Central memory CD8-positive, alpha-beta T cell (primary cell): ENCODE measurements around the gene CORO2A.
"Not testable (repeated sequence)": the region's sequence is repeated elsewhere in the genome, so short reads cannot be mapped to it uniquely, and the experiment has no call there.

Experiments used
- ATAC-seq: fragments of 150-1000 bp; cut with Tn5 transposase; replicated peaks from 2 replicates; pipeline ENCODE4 v1.10.0; 2022; ENCODE audit warnings: mild to moderate bottlenecking, moderate FRiP score, moderate number of reproducible peaks; ENCODE audit not compliant: poor library complexity, severe bottlenecking; ENCODE audit errors: extremely low read depth
- DNase-seq, 2 donors: peaks; one replicate each; pipeline ENCODE4 v3.0.0; 2021; ENCODE audit warnings: low spot score in 2 of 2
- H3K27ac Mint-ChIP-seq: one replicate; pipeline ENCODE4 v1.8.0; 2022; ENCODE audit warnings: low read depth, mild to moderate bottlenecking, moderate library complexity, mixed read lengths
- H3K27me3 Mint-ChIP-seq: one replicate; pipeline ENCODE4 v1.8.0; 2022; ENCODE audit warnings: mixed read lengths
- H3K36me3 Mint-ChIP-seq: one replicate; pipeline ENCODE4 v1.8.0; 2022; ENCODE audit warnings: mild to moderate bottlenecking, moderate library complexity, mixed read lengths; ENCODE audit not compliant: insufficient read depth
- H3K4me1 Mint-ChIP-seq: one replicate; pipeline ENCODE4 v1.8.0; 2022; ENCODE audit warnings: mixed read lengths
- H3K4me3 Mint-ChIP-seq: one replicate; pipeline ENCODE4 v1.8.0; 2022; ENCODE audit warnings: mild to moderate bottlenecking, moderate library complexity, mixed read lengths
- H3K9me3 Mint-ChIP-seq: one replicate; pipeline ENCODE4 v1.8.0; 2022; ENCODE audit warnings: mixed read lengths

Gene CORO2A

DNA sequence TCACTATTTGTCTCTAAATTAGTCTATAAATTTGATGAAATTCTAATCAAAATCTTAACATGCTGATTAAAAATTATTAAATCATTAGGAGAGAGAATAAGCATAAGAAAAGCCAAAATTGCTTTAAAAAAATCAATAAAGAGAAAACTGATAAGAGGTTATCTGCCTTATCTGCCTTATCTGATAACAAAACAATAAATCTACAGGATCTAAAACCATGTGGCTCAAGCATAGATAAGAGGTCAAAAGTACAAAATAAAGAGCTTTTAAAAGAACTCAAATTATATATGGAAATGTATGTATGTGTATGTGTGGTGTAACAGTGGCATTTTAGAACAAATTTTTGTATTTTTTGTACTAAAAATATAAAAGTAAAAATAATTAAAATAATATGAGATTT is 92.0 kb downstream of the CORO2A start:
- Mint-ChIP-seq H3K27me3 (no peaks in the 10 kb centered on the region), H3K4me3 (peak overlapping the region; percentile 66), H3K27ac (peak overlapping the region; percentile 89), H3K4me1 (peaks cover 69% of the 10 kb centered on the region), H3K9me3 (no peaks in the 10 kb centered on the region), H3K36me3 (peaks cover 36% of the 10 kb centered on the region)
- ATAC-seq (no peak), DNase-seq (no peak)

DNA sequence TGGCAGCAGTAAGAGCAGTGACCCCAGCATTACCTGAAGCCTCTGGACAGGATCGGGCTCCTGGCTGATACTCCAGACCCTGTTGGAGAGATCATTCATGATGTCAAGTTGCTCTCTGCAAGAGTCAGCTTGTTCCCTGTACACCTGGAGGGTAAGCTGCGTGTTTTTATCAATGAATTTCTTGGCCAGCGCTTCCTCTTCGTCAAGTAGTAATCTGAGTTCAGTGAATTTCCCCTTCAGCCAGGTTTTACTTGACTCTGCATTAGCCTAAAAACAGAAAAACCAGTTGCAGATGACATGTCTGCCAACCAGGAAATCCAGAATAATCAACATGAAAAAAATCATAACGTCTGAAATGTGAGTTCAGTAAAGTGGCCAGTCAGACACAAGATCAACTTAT is 92.5 kb downstream of the CORO2A start:
- H3K36me3 Mint-ChIP-seq = peaks cover 36% of the 10 kb centered on the region
- H3K27me3 Mint-ChIP-seq = no peaks in the 10 kb centered on the region
- peak overlapping the region; percentile 66 for H3K4me3 Mint-ChIP-seq
- ATAC-seq (no peak), DNase-seq (no peak)
- H3K4me1 Mint-ChIP-seq = peaks cover 69% of the 10 kb centered on the region
- H3K27ac Mint-ChIP-seq = peak overlapping the region; percentile 89
- no peaks in the 10 kb centered on the region for H3K9me3 Mint-ChIP-seq

DNA sequence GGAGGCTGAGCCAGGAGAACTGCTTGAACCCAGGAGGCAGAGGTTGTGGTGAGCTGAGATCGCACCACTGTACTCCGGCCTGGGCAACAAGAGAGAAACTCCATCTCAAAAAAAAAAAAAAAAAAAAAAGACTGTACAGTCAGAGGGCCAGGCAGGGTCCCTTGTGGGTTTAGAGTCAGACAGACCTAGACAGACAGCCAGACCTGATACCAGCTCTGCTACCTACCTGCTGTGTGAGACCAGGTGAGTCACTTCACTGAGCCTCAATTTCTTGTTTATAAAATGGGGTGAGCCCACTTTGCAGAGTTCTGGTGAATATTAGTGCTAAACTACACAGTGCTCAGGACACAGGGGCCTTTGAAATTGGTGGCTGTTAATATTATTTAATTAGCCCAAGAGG is 93.1 kb downstream of the CORO2A start:
- peak overlapping the region; percentile 89 for H3K27ac Mint-ChIP-seq

DNA sequence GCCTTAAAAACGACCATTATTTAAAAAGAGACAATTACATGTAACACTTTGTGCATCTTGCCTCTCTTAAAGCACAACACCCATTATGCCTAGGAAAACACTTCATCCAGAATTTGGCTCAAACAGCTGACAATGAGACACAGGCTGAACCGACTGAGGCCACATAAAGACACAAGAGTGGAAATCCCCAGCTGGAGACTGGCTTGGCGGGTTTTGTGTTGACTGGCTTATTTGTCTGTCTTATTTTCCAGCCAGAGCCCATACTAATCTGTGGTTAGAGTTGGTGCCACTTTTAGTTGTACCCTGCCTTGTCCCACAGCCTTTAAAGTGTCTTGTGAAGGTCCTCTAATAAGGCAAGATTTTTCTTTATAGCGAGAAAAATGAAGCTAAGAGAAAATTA is 94.6 kb downstream of the CORO2A start:
- Mint-ChIP-seq H3K36me3 (peaks cover 38% of the 10 kb centered on the region), H3K9me3 (no peaks in the 10 kb centered on the region), H3K4me1 (peaks cover 67% of the 10 kb centered on the region), H3K27ac (peak overlapping the region; percentile 76), H3K27me3 (no peaks in the 10 kb centered on the region), H3K4me3 (no peak overlapping the region)
- DNase-seq (no peak), ATAC-seq (no peak)

More for the DNA sequence above, 93.1 kb downstream of the CORO2A start:
- Mint-ChIP-seq H3K9me3 (no peaks in the 10 kb centered on the region), H3K4me1 (peaks cover 69% of the 10 kb centered on the region), H3K27me3 (no peaks in the 10 kb centered on the region), H3K4me3 (no peak overlapping the region), H3K36me3 (peaks cover 38% of the 10 kb centered on the region)
- DNase-seq = no peak
- ATAC-seq = no peak

DNA sequence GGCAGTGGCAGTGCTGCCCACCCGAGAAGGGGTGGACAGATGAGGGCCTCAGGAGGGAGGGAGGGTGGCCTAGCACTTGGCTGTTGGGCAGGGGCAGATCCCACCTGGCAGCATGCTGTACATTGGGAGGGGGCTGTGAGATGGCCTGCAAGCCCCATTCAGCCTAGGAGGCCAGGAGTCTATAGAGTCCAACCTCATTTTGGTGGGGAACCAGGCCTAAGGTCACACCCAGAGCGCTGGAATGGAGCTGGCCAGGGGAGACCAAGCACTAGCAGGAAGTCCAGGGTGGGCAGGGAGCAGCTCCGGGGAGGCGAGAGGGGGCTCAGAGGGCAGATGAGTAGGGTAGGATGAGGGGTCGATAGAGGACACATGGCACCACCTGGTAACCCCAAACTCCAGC is 96.3 kb downstream of the CORO2A start:
- peaks cover 59% of the 10 kb centered on the region for H3K4me1 Mint-ChIP-seq
- H3K4me3 Mint-ChIP-seq = no peak overlapping the region
- ATAC-seq (no peak), DNase-seq (no peak)
- peaks cover 33% of the 10 kb centered on the region for H3K36me3 Mint-ChIP-seq
- H3K27me3 Mint-ChIP-seq = no peaks in the 10 kb centered on the region
- peak overlapping the region; percentile 76 for H3K27ac Mint-ChIP-seq
- H3K9me3 Mint-ChIP-seq = no peaks in the 10 kb centered on the region

DNA sequence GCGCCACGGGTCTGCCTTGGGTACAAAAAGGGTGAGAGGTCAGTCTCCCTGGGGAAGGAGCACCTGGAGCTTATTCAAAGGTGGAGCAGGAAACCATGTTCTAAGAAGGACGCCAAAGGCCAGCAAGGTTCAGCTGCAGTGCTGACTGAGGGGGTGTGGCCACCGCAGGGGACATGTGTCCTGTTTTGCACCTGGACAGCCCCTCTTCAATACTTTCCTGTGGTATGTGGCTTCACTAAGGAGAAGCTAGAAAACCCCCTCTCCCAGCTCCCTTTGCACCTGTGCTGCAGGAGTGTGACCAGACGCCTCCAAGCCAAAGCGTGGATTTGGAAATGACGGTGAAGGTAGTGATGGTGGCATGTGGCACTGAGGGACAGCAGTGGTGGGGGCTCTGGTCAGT is 97.0 kb downstream of the CORO2A start:
- H3K36me3 Mint-ChIP-seq = peaks cover 38% of the 10 kb centered on the region
- H3K4me1 Mint-ChIP-seq = peaks cover 57% of the 10 kb centered on the region
- H3K27ac Mint-ChIP-seq = peak overlapping the region; percentile 81
- no peak for DNase-seq
- H3K4me3 Mint-ChIP-seq = no peak overlapping the region
- no peak for ATAC-seq
- no peaks in the 10 kb centered on the region for H3K9me3 Mint-ChIP-seq
- H3K27me3 Mint-ChIP-seq = no peaks in the 10 kb centered on the region

DNA sequence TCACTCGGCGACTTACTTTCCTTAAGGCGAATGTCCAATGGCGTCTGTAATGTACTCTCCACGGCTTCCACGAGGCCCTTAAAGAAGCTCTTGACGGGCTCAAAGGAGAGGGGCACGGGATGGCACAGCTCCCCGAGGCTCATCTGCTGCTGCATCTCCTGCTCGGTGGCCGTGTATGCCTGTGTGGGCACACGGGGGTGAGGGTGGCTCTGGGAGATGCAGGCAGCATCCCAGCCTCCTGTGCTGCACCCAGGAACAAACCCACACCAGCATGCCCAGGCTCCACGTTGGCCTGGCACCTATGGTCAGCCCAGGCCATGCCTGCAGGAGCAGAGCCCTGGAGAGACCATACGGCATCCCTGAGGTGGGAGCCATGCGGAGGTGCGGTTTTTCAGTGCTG is 97.6 kb downstream of the CORO2A start:
- Mint-ChIP-seq H3K4me3 (no peak overlapping the region), H3K36me3 (peaks cover 37% of the 10 kb centered on the region), H3K9me3 (no peaks in the 10 kb centered on the region), H3K4me1 (peaks cover 57% of the 10 kb centered on the region), H3K27ac (peak overlapping the region; percentile 81), H3K27me3 (no peaks in the 10 kb centered on the region)
- DNase-seq (no peak), ATAC-seq (no peak)

DNA sequence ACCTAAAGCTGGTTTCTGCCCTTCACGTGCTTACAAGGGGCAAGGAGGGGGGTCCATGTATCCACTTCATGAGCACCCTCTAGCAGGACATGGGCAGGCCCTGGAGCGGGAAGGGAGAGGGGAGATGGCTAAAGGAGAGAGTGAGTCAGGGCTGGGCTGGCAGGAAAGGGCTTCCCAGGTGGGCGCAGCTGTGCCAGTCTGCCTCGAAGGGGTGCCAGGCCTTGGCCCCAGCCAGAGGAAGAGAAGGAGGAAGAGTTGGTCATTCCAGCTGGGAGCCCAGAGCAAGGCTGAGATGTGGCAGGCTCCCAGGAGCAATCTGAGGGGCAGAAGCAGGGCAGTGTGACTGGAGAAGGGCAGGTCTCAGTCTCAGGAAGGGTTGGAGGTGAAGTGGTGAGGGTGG is 98.1 kb downstream of the CORO2A start:
- no peak for ATAC-seq
- H3K4me3 Mint-ChIP-seq = no peak overlapping the region
- no peak for DNase-seq
- peaks cover 58% of the 10 kb centered on the region for H3K4me1 Mint-ChIP-seq
- no peaks in the 10 kb centered on the region for H3K9me3 Mint-ChIP-seq
- H3K27ac Mint-ChIP-seq = peak overlapping the region; percentile 81
- peaks cover 34% of the 10 kb centered on the region for H3K36me3 Mint-ChIP-seq
- H3K27me3 Mint-ChIP-seq = no peaks in the 10 kb centered on the region

DNA sequence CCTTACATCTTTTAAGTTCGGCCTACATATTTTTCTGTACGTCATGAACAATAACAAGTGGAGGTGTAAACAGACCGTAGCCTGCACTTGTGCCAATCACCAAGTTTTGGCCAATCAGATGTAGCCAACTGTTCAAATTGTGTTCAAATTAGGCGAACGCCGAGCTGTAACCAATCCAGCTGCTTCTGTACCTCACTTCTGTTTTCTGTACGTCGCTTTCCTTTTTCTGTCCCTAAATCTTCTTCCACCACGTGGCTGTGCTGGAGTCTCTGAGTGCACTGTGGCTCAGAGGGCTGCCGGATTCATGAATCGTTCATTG is 99.9 kb downstream of the CORO2A start:
- Mint-ChIP-seq H3K4me1 (peaks cover 57% of the 10 kb centered on the region), H3K9me3 (no peaks in the 10 kb centered on the region), H3K27me3 (no peaks in the 10 kb centered on the region), H3K36me3 (peaks cover 37% of the 10 kb centered on the region), H3K27ac (peak overlapping the region; percentile 75), H3K4me3 (no peak overlapping the region)
- DNase-seq (no peak), ATAC-seq (no peak)

DNA sequence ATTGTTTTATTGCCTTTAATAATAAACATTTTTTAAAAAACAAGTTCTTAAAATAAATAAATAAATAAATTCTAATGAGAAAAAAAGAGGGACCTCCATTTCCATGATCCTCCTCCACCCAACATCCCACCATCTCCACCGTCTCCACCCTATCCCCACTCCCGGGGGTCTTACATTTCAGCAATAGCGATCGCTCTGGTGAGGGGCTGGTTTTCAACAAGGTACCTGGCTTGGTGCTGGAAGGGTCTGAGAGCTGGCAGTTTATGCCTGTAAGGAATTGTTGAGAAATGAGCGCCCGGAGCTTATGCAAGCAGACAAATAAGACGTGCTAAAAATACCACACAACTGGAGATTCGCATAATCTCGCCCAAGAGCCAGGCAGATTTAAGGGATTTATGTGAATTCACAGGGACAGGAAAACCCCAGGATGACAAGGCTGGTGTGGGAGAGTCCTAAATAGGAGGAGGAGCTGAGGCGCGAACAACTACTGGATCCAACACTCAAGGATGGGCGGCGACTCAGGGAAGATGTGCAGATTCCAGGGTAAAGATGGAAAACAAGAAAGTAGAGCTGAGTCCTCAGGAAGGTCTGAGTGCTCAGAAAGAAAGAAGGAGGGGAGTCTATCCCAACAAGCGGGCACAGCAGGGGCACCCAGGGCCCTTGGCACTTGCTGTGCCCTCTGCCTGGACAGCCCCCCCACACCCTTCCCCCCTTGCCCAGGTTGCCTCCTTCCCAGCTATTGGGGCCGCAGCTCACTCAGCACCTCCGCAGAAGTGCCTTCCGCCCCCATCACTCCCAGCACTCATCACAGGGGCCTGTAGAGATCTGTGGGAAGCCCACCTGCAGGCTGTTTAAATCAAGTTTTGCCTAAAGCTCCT is 100.5 kb downstream of the CORO2A start:
- DNase-seq = no peak
- Mint-ChIP-seq H3K27ac (peak overlapping the region; percentile 75), H3K4me1 (peaks cover 54% of the 10 kb centered on the region), H3K4me3 (no peak overlapping the region), H3K27me3 (no peaks in the 10 kb centered on the region), H3K9me3 (no peaks in the 10 kb centered on the region), H3K36me3 (peaks cover 31% of the 10 kb centered on the region)
- ATAC-seq = no peak

DNA sequence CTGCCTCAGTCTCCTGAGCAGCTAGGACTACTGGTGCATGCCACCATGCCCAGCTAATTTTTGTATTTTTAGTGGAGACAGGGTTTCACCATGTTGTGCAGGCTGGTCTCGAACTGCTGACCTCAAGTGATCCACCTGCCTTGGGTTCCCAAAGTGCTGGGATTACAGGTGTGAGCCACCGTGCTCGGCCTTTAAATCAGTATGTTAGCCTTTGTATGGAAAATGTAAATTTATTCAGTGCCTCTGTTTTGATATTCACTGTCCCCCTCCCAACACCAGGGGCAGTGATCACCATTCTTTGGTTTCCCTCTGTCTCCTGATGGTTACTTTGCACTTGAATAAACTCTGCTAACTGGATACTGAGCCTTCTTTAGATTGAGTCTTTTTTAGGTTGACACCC is 101.8 kb downstream of the CORO2A start:
- not testable (repeated sequence) for DNase-seq, H3K27me3 Mint-ChIP-seq, ATAC-seq, H3K4me3 Mint-ChIP-seq, H3K9me3 Mint-ChIP-seq
- peak overlapping the region; percentile 27 for H3K27ac Mint-ChIP-seq
- H3K36me3 Mint-ChIP-seq = peaks cover 29% of the 10 kb centered on the region
- H3K4me1 Mint-ChIP-seq = peaks cover 48% of the 10 kb centered on the region

DNA sequence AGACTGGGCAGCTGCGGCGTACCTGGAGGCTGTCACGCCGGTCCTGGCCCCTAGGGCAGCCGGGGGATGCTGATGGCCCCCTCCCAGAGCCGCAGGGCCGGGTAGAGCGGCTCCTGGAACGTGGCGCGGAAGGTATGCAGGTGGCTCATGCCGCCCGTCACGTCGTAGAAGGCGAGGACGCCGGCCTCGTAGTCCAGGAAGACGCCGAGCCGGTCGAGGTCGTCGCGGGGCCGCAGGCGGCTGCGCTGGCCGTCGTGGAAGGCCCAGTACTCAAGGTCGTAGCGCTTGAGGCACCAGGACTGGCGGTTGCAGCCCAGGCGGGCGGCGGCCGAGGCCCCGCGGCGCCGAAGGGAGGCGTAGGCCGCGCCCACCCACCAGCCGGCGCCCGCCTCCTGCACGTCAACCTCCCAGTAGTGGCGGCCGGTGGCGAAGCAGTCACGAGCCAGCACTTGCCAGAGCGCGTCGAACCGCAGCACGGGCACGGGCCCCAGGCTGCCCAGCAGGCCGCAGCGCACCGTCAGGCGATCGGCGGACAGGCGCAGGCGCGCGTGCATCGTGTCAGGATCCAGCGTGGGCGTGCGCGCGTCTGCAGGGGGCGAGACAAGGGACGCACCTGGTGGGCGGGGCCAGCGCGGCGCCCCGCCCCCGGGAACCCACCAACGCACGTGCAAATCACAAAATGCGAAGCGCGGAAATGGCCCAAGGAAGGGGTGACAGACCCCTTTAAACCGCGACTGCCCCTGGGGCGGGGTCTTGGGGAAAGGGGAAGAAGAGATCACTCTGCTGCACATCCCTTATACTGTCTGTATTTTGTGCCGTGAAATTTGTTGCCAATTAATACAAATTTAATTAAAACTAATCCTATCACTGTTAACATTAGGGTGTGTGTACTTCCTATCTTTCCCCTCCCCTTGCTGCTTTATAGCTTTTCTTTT is 104.8 kb downstream of the CORO2A start:
- DNase-seq (no peak), ATAC-seq (no peak)
- no peaks in the 10 kb centered on the region for H3K9me3 Mint-ChIP-seq
- H3K4me1 Mint-ChIP-seq = peaks cover 36% of the 10 kb centered on the region
- H3K4me3 Mint-ChIP-seq = no peak overlapping the region
- H3K27me3 Mint-ChIP-seq = no peaks in the 10 kb centered on the region
- peaks cover 35% of the 10 kb centered on the region for H3K36me3 Mint-ChIP-seq
- peak overlapping the region; percentile 79 for H3K27ac Mint-ChIP-seq

DNA sequence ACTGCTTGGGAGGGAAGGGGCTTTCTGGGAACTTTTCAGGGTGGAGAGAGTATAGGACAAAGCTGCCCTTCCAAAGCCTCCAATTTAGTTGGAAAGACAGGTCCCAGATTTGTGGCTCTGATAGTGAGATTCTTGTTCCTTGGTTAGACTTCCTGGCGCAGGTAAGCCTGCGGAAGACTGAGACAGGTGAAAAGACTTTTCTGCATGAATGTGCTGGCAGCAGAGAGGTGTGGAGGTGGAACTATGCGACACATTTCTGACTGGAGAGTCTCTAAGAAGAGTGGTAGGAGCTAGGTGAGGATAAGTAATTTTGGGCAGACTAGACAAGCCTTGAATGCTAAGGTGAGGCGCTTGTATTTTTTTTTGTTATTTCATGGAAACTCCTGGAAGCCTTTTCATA is 106.0 kb downstream of the CORO2A start:
- Mint-ChIP-seq H3K4me1 (peaks cover 34% of the 10 kb centered on the region), H3K4me3 (no peak overlapping the region), H3K27ac (peak overlapping the region; percentile 50), H3K9me3 (no peaks in the 10 kb centered on the region), H3K27me3 (no peaks in the 10 kb centered on the region), H3K36me3 (peaks cover 34% of the 10 kb centered on the region)
- DNase-seq (no peak), ATAC-seq (no peak)
